HG03097 (cell line): ENCODE results near the gene RNPEPL1.
"Not testable (repeated sequence)": the region's sequence is repeated elsewhere in the genome, so short reads cannot be mapped to it uniquely, and the experiment has no call there.

Experiments used
- ATAC-seq: cut with Tn5 transposase; IDR thresholded peaks from one replicate; pipeline ENCODE4 v1.9.1; 2021; ENCODE audit not compliant: unreplicated experiment, low FRiP score

RNPEPL1 gene

GRCh38 chr2:240601831-240602160 is 33.5 kb downstream of the RNPEPL1 start:
- no peak for ATAC-seq

DNA sequence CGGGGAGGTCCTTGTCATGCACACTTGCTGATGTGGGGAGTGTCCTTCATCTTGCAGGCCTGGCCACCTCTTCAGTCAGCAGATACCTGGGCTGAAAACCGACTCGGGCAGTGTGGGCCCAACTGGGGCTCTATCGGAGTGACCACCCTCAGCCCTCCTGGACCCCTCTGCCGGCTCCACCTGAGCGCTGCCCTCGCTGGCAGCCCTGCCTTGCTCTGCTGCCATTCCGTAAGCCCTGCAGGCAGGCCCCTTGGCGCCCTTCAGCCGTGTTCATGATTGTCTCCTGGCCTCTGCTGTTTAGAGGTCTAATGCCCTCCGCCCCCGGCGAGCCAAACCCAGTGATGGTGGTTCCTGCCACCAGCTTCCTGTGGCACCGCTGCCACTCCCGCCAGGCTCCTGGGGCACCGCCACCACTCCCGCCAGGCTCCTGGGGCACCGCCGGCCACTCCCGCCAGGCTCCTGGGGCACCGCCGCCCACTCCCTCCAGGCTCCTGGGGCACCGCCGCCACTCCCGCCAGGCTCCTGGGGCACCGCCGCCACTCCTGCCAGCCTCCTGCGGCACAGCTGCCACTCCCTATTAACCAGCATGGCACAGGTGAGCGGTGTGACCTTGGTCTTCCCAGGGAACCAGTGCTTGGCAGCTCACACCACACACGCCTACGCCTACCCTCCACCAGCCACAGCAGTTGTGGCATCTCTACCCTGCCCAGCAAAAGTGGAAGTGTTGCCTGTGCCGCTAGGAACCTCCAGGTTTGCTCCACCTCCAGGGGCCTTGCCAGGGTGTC is 34.2 kb downstream of the RNPEPL1 start:
- ATAC-seq = no peak

- no peak for ATAC-seq
Observed at GRCh38 chr2:240603081-240603835, 35.0 kb downstream of the RNPEPL1 start.

GRCh38 chr2:240603846-240604245 is 35.6 kb downstream of the RNPEPL1 start:
- ATAC-seq = no peak

GRCh38 chr2:240604291-240604938 is 36.1 kb downstream of the RNPEPL1 start:
- no peak for ATAC-seq

- ATAC-seq = no peak
Observed at GRCh38 chr2:240604939-240605716, 36.8 kb downstream of the RNPEPL1 start.

- ATAC-seq = no peak
Observed at GRCh38 chr2:240605867-240606743, 37.8 kb downstream of the RNPEPL1 start.

GRCh38 chr2:240611601-240612210 is 43.4 kb downstream of the RNPEPL1 start:
- no peak for ATAC-seq

DNA sequence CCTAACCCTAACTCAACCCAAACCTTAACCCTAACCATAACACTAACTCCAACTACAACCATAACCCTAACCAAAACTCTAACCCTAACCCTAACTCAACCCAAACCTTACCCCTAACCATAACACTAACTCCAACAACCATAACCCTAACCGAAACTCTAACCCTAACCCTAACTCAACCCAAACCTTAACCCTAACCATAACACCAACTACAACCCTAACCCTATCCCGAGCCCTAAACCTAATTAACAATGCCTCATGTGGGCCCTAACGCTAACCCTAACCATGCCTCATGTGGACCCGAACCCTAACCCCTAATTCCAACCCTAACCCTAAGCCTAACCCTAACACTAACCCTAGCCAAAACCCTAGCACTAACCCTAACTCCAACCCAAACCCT is 45.5 kb downstream of the RNPEPL1 start:
- no peak for ATAC-seq

GRCh38 chr2:240614391-240614790 is 46.1 kb downstream of the RNPEPL1 start:
- ATAC-seq = no peak

- no peak for ATAC-seq
Observed at GRCh38 chr2:240615396-240615795, 47.1 kb downstream of the RNPEPL1 start.

GRCh38 chr2:240615820-240616547 is 47.7 kb downstream of the RNPEPL1 start:
- ATAC-seq = no peak

GRCh38 chr2:240616860-240617666 is 48.8 kb downstream of the RNPEPL1 start:
- not testable (repeated sequence) for ATAC-seq

GRCh38 chr2:240618776-240619175 is 50.5 kb downstream of the RNPEPL1 start:
- no peak for ATAC-seq

GRCh38 chr2:240619506-240620148 is 51.3 kb downstream of the RNPEPL1 start:
- no peak for ATAC-seq

GRCh38 chr2:240620149-240620731 is 52.0 kb downstream of the RNPEPL1 start:
- ATAC-seq = no peak

DNA sequence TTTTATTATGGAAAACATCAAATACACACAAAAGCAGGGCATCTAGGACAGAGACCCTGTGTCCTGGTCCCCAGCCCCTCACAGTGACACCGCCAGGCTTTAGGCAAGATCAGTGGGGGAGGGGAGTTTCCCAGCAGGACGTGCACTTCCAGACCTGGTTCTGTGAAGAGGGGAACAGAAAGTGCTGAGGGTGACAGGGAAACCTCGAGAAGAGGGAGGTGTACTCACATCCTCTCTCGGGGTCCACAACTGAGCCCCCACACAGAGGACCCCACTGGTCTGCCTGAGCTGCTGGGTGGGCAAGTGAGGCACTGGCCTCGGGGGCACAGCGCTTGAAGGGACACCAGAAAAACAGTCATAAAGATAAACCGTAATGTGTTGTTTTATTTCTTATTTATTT is 52.6 kb downstream of the RNPEPL1 start:
- no peak for ATAC-seq
